SK-N-SH treated with all-trans-retinoic acid at 6 μM for 48 hours (cell line): ENCODE results near the gene MPV17.

Source experiments
- CSRNP3 ChIP-seq: fragments of 250-450 bp; sonication (Bioruptor Pico); IDR thresholded peaks from 2 replicates; pipeline ENCODE4 v1.5.1; 2021; ENCODE audit warnings: mild to moderate bottlenecking, moderate library complexity
- ESRRG ChIP-seq: fragments of 250-450 bp; sonication (Bioruptor Pico); IDR thresholded peaks from 2 replicates; pipeline ENCODE4 v1.6.1; 2021; ENCODE audit warnings: mild to moderate bottlenecking
- GLIS3 ChIP-seq: fragments of 250-450 bp; sonication (Bioruptor Pico); IDR thresholded peaks from 2 replicates; pipeline ENCODE4 v1.5.0; 2020; ENCODE audit warnings: mild to moderate bottlenecking, moderate library complexity
- PATZ1 ChIP-seq: fragments of 250-450 bp; sonication (Bioruptor Pico); IDR thresholded peaks from 2 replicates; pipeline ENCODE4 v1.8.0; 2020; ENCODE audit warnings: mild to moderate bottlenecking, moderate library complexity, borderline replicate concordance
- POU6F1 ChIP-seq: fragments of 250-450 bp; sonication (Bioruptor Pico); IDR thresholded peaks from 2 replicates; pipeline ENCODE4 v1.8.0; 2021; ENCODE audit warnings: low read depth, mild to moderate bottlenecking, moderate library complexity, borderline replicate concordance
- TCF4 ChIP-seq: fragments of 250-450 bp; sonication (Bioruptor Pico); IDR thresholded peaks from 2 replicates; pipeline ENCODE4 v1.8.0; 2021; ENCODE audit warnings: mild to moderate bottlenecking, moderate library complexity, borderline replicate concordance
- ZC3H10 ChIP-seq: fragments of 250-450 bp; sonication (Bioruptor Pico); IDR thresholded peaks from 2 replicates; pipeline ENCODE4 v1.5.1; 2021; ENCODE audit warnings: mild to moderate bottlenecking, moderate library complexity
- ZFP3 ChIP-seq: fragments of 250-450 bp; sonication (Bioruptor Pico); IDR thresholded peaks from 2 replicates; pipeline ENCODE4 v1.5.0; 2020; ENCODE audit warnings: mild to moderate bottlenecking, moderate library complexity
- ZFP30 ChIP-seq: fragments of 450-650 bp; formaldehyde crosslinking; IDR thresholded peaks from 2 replicates; pipeline ENCODE4 v1.5.0; 2022; ENCODE audit warnings: mild to moderate bottlenecking, moderate library complexity
- ZNF565 ChIP-seq: fragments of 450-650 bp; formaldehyde crosslinking; conservative IDR thresholded peaks from 2 replicates; pipeline ENCODE4 v1.5.0; 2020; ENCODE audit warnings: low read depth, mild to moderate bottlenecking, moderate library complexity
- ZNF70 ChIP-seq: fragments of 450-650 bp; formaldehyde crosslinking; IDR thresholded peaks from 2 replicates; pipeline ENCODE4 v1.5.0; 2020; ENCODE audit warnings: mild to moderate bottlenecking, moderate library complexity

- no peak for TF ChIP-seq TCF4 (CRISPR knock-in tag)
- no peak for TF ChIP-seq ESRRG (CRISPR knock-in tag)
- no peak for TF ChIP-seq ZNF70
- TF ChIP-seq ZFP3 (CRISPR knock-in tag) = no peak
- no peak for TF ChIP-seq ZFP30 (CRISPR knock-in tag)
- no peak for TF ChIP-seq PATZ1
- TF ChIP-seq CSRNP3 (CRISPR knock-in tag) = no peak
- TF ChIP-seq POU6F1 (CRISPR knock-in tag) = no peak
- no peak for TF ChIP-seq ZC3H10 (CRISPR knock-in tag)
- TF ChIP-seq ZNF565 (CRISPR knock-in tag) = no peak
- no peak for TF ChIP-seq GLIS3
These were observed 7.8 kb downstream of the MPV17 start for GRCh38 chr2:27315122-27315521.
